HepG2 (cell line): Measurements from ENCODE around the gene RFX7. TPM values are rescaled to one million over a fixed set of nuclear protein-coding genes. Genes with fewer than 3 reads are reported as not detected.

ENCODE experiments used
- ATF7 ChIP-seq, 2 experiments: fragments of 450-650 bp in 1 of 2; sonication (generic) in 1 of 2; formaldehyde crosslinking in 1 of 2; IDR thresholded peaks; 2 replicates each; pipeline versions ENCODE4 v1.4.0 to v1.6.1; 2016 to 2020; ENCODE audit warnings: antibody characterized with exemption in 1 of 2, mild to moderate bottlenecking in 1 of 2, missing genetic modification reagents in 1 of 2
- BRF2 ChIP-seq: sonication (generic); formaldehyde crosslinking; IDR thresholded peaks from 2 replicates; pipeline ENCODE4 v1.8.1; 2022; ENCODE audit warnings: mild to moderate bottlenecking, missing genetic modification reagents
- CHD2 ChIP-seq: IDR thresholded peaks from 2 replicates; pipeline ENCODE4 v1.6.1; 2011; ENCODE audit warnings: low read depth, low read length, improper control_type of control experiment
- HMGXB3 ChIP-seq: sonication (generic); formaldehyde crosslinking; IDR thresholded peaks from 2 replicates; pipeline ENCODE4 v1.4.0; 2020; ENCODE audit warnings: missing genetic modification reagents, borderline replicate concordance
- KAT8 ChIP-seq: IDR thresholded peaks from 2 replicates; pipeline ENCODE4 v1.6.1; 2016; ENCODE audit warnings: missing genetic modification reagents, missing compliant biosample characterization
- KDM6A ChIP-seq: IDR thresholded peaks from 2 replicates; pipeline ENCODE4 v1.6.1; 2016; ENCODE audit warnings: low read depth
- MLX ChIP-seq: IDR thresholded peaks from 2 replicates; pipeline ENCODE4 v1.6.1; 2016
- NFYC ChIP-seq: IDR thresholded peaks from 2 replicates; pipeline ENCODE4 v1.6.1; 2016; ENCODE audit warnings: missing genetic modification reagents, missing compliant biosample characterization
- NR2C2 ChIP-seq: sonication (generic); formaldehyde crosslinking; IDR thresholded peaks from 2 replicates; pipeline ENCODE4 v1.4.0; 2020; ENCODE audit warnings: missing genetic modification reagents, mild to moderate bottlenecking, moderate library complexity, borderline replicate concordance
- PBX2 ChIP-seq: IDR thresholded peaks from 2 replicates; pipeline ENCODE4 v1.6.1; 2016; ENCODE audit warnings: control low read depth
- RFXAP ChIP-seq: sonication (generic); formaldehyde crosslinking; IDR thresholded peaks from 2 replicates; pipeline ENCODE4 v1.4.0; 2020; ENCODE audit warnings: missing genetic modification reagents, borderline replicate concordance
- SP4 ChIP-seq: sonication (generic); formaldehyde crosslinking; IDR thresholded peaks from 2 replicates; pipeline ENCODE4 v1.8.1; 2023; ENCODE audit warnings: mild to moderate bottlenecking, missing genetic modification reagents
- YEATS2 ChIP-seq: sonication (generic); formaldehyde crosslinking; IDR thresholded peaks from 2 replicates; pipeline ENCODE4 v1.4.0; 2020; ENCODE audit warnings: missing genetic modification reagents, borderline replicate concordance
- ZBTB42 ChIP-seq: sonication (generic); formaldehyde crosslinking; IDR thresholded peaks from 2 replicates; pipeline ENCODE4 v1.5.0; 2020; ENCODE audit warnings: mild to moderate bottlenecking, missing genetic modification reagents
- ZC3H13 ChIP-seq: sonication (generic); formaldehyde crosslinking; IDR thresholded peaks from 2 replicates; pipeline ENCODE4 v1.8.1; 2023; ENCODE audit warnings: mild to moderate bottlenecking, missing genetic modification reagents, moderate library complexity
- ZFP36L1 ChIP-seq: sonication (generic); formaldehyde crosslinking; IDR thresholded peaks from 2 replicates; pipeline ENCODE4 v1.8.0; 2022; ENCODE audit warnings: mild to moderate bottlenecking, missing genetic modification reagents, moderate library complexity
- ZNF251 ChIP-seq: sonication (generic); formaldehyde crosslinking; IDR thresholded peaks from 2 replicates; pipeline ENCODE4 v1.9.0; 2021; ENCODE audit warnings: mild to moderate bottlenecking, missing genetic modification reagents
- ZNF274 ChIP-seq: sonication (generic); formaldehyde crosslinking; IDR thresholded peaks from 2 replicates; pipeline ENCODE4 v1.5.1; 2020; ENCODE audit warnings: mild to moderate bottlenecking, missing genetic modification reagents
- ZNF282 ChIP-seq: fragments of 450-650 bp; IDR thresholded peaks from 2 replicates; pipeline ENCODE4 v1.6.1; 2018; ENCODE audit not compliant: partially characterized antibody
- ZNF354B ChIP-seq: sonication (generic); formaldehyde crosslinking; IDR thresholded peaks from 2 replicates; pipeline ENCODE4 v1.8.0; 2022; ENCODE audit warnings: mild to moderate bottlenecking, missing genetic modification reagents
- ZNF562 ChIP-seq: sonication (generic); formaldehyde crosslinking; IDR thresholded peaks from 2 replicates; pipeline ENCODE4 v1.8.0; 2022; ENCODE audit warnings: missing genetic modification reagents, borderline replicate concordance
- ZNF709 ChIP-seq: sonication (generic); formaldehyde crosslinking; IDR thresholded peaks from 2 replicates; pipeline ENCODE4 v1.5.0; 2020; ENCODE audit warnings: mild to moderate bottlenecking, missing genetic modification reagents
- ZNF788 ChIP-seq: sonication (generic); formaldehyde crosslinking; IDR thresholded peaks from 2 replicates; pipeline ENCODE4 v1.5.0; 2020; ENCODE audit warnings: mild to moderate bottlenecking, missing genetic modification reagents, borderline replicate concordance
- polyA plus RNA-seq, 8 experiments: library from polyadenylated mRNA; depleted of rRNA in 3 of 8; stranded (reverse) in 7 of 8; unstranded in 1 of 8; fragments of >200 nt; fragmentation: Illumina TruSeq in 4 of 8; extraction: Trizol in 4 of 8; gene quantifications; 2 replicates each; pipeline versions ENCODE4 v1.2.1 to v1.2.3, GENCODE V29; 2011 to 2016; ENCODE audit warnings: low read depth in 4 of 8, missing spikeins in 1 of 8, mixed read lengths in 1 of 8; ENCODE audit not compliant: insufficient read depth in 1 of 8
- total RNA-seq, 5 experiments: library from RNA; depleted of rRNA; stranded (reverse); fragments of >200 nt; fragmentation: Illumina TruSeq; extraction: Trizol; gene quantifications; 2 replicates each; pipeline ENCODE4 v1.2.3, GENCODE V29; 2016; ENCODE audit warnings: low read depth in 1 of 5

Gene RFX7
- total and polyA plus RNA-seq, 2 of the 13 experiments (the other 11 are each of a cell fraction or from before 2014, with no cell fraction given) = 8.5 to 10.4 TPM

GRCh38 chr15:56245871-56246814, 2.5 kb upstream of the RFX7 start (continued):
- TF ChIP-seq RFXAP (CRISPR knock-in tag) = peak; percentile 68
- peak; percentile 79; the same call in 1 of the 2 replicates for TF ChIP-seq KAT8 (CRISPR knock-in tag)
- no peak for TF ChIP-seq ATF7 (IDR thresholded peaks at IDR 0.05)
- TF ChIP-seq ATF7 (CRISPR knock-in tag; IDR thresholded peaks at IDR 0.05) = no peak
- TF ChIP-seq NR2C2 = no peak
- no peak for TF ChIP-seq ZBTB42
- no peak for TF ChIP-seq ZNF354B
- 0 out of 2 replicates have a peak, but pooled peaks have one; percentile 51 for TF ChIP-seq SP4
- TF ChIP-seq CHD2 = 0 out of 2 replicates have a peak, but pooled peaks have one; percentile 29
- peak; percentile 86; the same call in 1 of the 2 replicates for TF ChIP-seq ZNF788 (CRISPR knock-in tag)
- TF ChIP-seq ZNF282 = no peak
- peak; percentile 26; the same call in 1 of the 2 replicates for TF ChIP-seq NFYC (CRISPR knock-in tag)
- TF ChIP-seq PBX2 (CRISPR knock-in tag) = no peak
- TF ChIP-seq MLX (CRISPR knock-in tag) = no peak; the same call in 1 of the 2 replicates
- TF ChIP-seq ZNF251 (CRISPR knock-in tag) = no peak
- TF ChIP-seq ZNF709 (CRISPR knock-in tag) = no peak
- TF ChIP-seq YEATS2 (CRISPR knock-in tag) = peak; percentile 80; the same call in 1 of the 2 replicates
- TF ChIP-seq KDM6A = no peak
- no peak for TF ChIP-seq ZNF562 (CRISPR knock-in tag)
- 0 out of 2 replicates have a peak, but pooled peaks have one; percentile 51 for TF ChIP-seq ZFP36L1
- TF ChIP-seq HMGXB3 = 0 out of 2 replicates have a peak, but pooled peaks have one; percentile 74
- TF ChIP-seq ZNF274 (CRISPR knock-in tag) = peak; percentile 48; the same call in 1 of the 2 replicates
- TF ChIP-seq BRF2 = no peak
- no peak for TF ChIP-seq ZC3H13 (CRISPR knock-in tag)
